Measurements from ENCODE around the gene ARMH4. TPM values are rescaled to one million over a fixed set of nuclear protein-coding genes. Genes with fewer than 3 reads are reported as not detected.

ARMH4 gene
- total RNA-seq, 6 experiments from 2014 or later, result 2.6 to 6.5 (median 3.7) TPM

DNA sequence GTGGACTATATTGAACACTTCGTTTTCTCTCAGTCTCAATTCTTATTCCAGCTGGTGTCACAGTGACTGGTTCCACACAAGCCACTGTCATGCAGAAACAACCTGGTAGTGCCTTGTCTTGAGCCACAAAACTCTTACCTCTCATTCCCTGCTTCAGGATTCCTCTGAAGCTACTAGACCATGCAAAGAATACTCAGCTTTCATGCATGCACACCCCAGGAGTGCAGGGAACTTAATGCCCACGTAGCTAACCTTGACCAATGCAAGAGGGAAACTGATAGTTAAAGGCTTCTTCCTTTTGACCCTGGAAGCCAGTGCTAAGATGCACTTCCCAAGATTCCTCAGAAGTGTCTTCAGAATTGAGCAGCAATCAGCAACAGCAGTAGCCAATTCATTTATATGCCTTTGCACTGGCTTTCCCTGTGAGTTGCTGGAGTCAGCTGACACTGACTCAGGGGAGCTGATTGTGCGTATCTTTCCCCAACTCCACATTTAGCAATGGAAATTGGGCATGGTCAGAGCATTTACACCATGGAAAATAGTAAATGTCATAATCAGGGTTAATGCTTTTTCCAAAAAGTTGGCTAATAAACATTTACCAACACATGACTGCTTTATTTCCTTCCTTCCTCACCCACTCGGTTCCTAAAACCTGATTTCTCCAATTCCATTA is 172.5 kb downstream of the ARMH4 start:
- Mint-ChIP-seq H3K9me3 (peaks cover 8% of the 10 kb centered on the region; the same call in 1 of the 2 replicates), H3K27me3 (ENCODE audit: insufficient read depth) (peaks cover 2% of the 10 kb centered on the region; the same call in 1 of the 2 replicates)
- no peak for DNase-seq

DNA sequence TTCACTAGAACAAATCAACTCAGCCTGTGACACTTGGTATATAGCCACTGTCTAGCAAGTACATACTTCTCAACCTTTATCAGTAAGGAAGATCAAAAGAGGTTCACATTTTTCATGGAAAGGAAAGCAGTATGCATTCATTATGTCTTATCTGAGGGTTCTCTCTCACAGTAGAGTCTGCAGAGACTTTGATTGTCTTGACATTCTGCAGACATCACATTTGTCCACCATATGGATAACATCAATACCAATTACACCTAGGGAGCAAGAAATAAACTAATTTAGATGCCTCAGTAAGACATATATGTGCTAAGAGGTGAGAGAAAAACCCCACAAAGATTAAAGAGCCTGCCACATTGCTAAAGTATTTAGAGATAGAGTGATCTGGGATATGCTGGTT is 175.3 kb downstream of the ARMH4 start:
- no peak overlapping the region for H3K4me3 Mint-ChIP-seq
- peaks cover 8% of the 10 kb centered on the region; the same call in 1 of the 2 replicates for H3K9me3 Mint-ChIP-seq
- H3K36me3 Mint-ChIP-seq (ENCODE audit: low read depth), result no peaks in the 10 kb centered on the region
- no peak overlapping the region for H3K27ac Mint-ChIP-seq
- DNase-seq, result no peak
- H3K4me1 Mint-ChIP-seq (ENCODE audit: low read depth), result no peaks in the 10 kb centered on the region
- TF ChIP-seq, protein P1, sequence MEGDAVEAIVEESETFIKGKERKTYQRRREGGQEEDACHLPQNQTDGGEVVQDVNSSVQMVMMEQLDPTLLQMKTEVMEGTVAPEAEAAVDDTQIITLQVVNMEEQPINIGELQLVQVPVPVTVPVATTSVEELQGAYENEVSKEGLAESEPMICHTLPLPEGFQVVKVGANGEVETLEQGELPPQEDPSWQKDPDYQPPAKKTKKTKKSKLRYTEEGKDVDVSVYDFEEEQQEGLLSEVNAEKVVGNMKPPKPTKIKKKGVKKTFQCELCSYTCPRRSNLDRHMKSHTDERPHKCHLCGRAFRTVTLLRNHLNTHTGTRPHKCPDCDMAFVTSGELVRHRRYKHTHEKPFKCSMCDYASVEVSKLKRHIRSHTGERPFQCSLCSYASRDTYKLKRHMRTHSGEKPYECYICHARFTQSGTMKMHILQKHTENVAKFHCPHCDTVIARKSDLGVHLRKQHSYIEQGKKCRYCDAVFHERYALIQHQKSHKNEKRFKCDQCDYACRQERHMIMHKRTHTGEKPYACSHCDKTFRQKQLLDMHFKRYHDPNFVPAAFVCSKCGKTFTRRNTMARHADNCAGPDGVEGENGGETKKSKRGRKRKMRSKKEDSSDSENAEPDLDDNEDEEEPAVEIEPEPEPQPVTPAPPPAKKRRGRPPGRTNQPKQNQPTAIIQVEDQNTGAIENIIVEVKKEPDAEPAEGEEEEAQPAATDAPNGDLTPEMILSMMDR (IDR thresholded peaks at IDR 0.05), result no peak
- H3K27me3 Mint-ChIP-seq (ENCODE audit: insufficient read depth), result peaks cover 2% of the 10 kb centered on the region

More for the DNA sequence above, 172.5 kb downstream of the ARMH4 start:
- TF ChIP-seq, protein P1 (IDR thresholded peaks at IDR 0.05), result no peak
- Mint-ChIP-seq H3K36me3 (ENCODE audit: low read depth) (no peaks in the 10 kb centered on the region), H3K4me1 (ENCODE audit: low read depth) (no peaks in the 10 kb centered on the region; the same call in 1 of the 2 replicates), H3K27ac (no peak overlapping the region), H3K4me3 (no peak overlapping the region)

- peaks cover 12% of the 10 kb centered on the region; the same call in 1 of the 2 replicates for H3K9me3 Mint-ChIP-seq
- TF ChIP-seq, protein P1 (IDR thresholded peaks at IDR 0.05), result no peak
- H3K27ac Mint-ChIP-seq, result no peak overlapping the region
- no peak for DNase-seq
- H3K36me3 Mint-ChIP-seq (ENCODE audit: low read depth), result no peaks in the 10 kb centered on the region
- H3K4me1 Mint-ChIP-seq (ENCODE audit: low read depth), result no peaks in the 10 kb centered on the region
- H3K4me3 Mint-ChIP-seq, result no peak overlapping the region
- peaks cover 2% of the 10 kb centered on the region for H3K27me3 Mint-ChIP-seq (ENCODE audit: insufficient read depth)
These were observed 177.1 kb downstream of the ARMH4 start for GRCh38 chr14:57974896-57975295.

DNA sequence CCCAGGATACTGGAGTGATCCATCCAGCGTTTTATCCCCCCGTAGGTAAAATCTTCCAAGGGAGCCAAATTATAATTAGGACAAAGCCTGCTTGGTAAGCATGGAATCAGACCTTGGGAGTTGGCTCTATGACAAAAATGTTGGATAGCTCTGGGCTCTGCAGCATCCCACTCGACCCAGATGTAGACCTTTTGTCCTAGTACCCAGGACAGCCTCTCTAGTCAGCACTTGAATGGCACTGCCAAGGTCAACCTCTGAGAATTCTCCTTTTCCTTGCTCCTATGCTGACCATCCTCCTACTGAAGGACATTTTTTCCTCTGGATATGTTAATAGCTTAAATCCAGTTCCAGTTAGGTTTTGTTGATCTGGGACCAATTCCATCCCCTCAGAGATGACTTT is 181.4 kb downstream of the ARMH4 start:
- Mint-ChIP-seq H3K9me3 (peaks cover 8% of the 10 kb centered on the region; the same call in 1 of the 2 replicates), H3K36me3 (ENCODE audit: low read depth) (no peaks in the 10 kb centered on the region), H3K4me1 (ENCODE audit: low read depth) (no peaks in the 10 kb centered on the region), H3K27me3 (ENCODE audit: insufficient read depth) (no peaks in the 10 kb centered on the region; the same call in 1 of the 2 replicates), H3K4me3 (no peak overlapping the region), H3K27ac (no peak overlapping the region)
- TF ChIP-seq, protein P1 (IDR thresholded peaks at IDR 0.05), result no peak
- DNase-seq, result no peak

DNA sequence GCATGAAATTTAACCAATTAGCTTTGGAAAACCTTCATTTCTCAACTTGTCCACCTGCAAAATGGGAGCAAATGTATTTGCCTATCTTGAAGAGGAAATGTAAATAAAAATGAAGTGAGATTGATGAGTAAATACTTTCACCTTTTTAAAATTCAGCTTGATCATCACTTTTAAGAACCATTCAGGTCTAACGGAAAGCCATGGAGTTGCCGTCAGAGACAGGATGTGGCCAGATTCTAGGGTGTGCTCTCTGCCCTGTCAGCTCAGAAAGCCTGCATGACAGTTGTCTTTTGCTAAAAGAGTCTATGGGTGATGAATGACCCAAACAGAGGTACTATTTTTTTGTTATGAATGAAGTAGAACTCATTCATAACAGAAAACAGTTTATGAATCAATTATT is 181.8 kb downstream of the ARMH4 start:
- H3K36me3 Mint-ChIP-seq (ENCODE audit: low read depth), result no peaks in the 10 kb centered on the region

More for the DNA sequence above, 181.8 kb downstream of the ARMH4 start:
- H3K27ac Mint-ChIP-seq, result no peak overlapping the region
- TF ChIP-seq, protein P1 (IDR thresholded peaks at IDR 0.05), result no peak
- peaks cover 12% of the 10 kb centered on the region; the same call in 1 of the 2 replicates for H3K9me3 Mint-ChIP-seq
- DNase-seq, result no peak
- no peaks in the 10 kb centered on the region for H3K4me1 Mint-ChIP-seq (ENCODE audit: low read depth)
- H3K4me3 Mint-ChIP-seq, result no peak overlapping the region
- no peaks in the 10 kb centered on the region; the same call in 1 of the 2 replicates for H3K27me3 Mint-ChIP-seq (ENCODE audit: insufficient read depth)

Measured in HFFc6 (cell line).